Upper lobe of left lung (tissue), 6 donors: ENCODE data around the gene GCC2. TPM values are rescaled to one million over a fixed set of nuclear protein-coding genes. Genes with fewer than 3 reads are reported as not detected.
A peak's percentile ranks its signal among the peaks of the same experiment; 100 is the strongest.

Experiments
- ATAC-seq, 2 donors: fragments of 200-7000 bp; cut with Tn5 transposase; one replicate each; pipeline ENCODE4 v1.9.1; 2022; ENCODE audit warnings: mild to moderate bottlenecking in 2 of 2, moderate library complexity in 2 of 2; ENCODE audit not compliant: low FRiP score in 2 of 2
- DNase-seq, 2 donors: peaks; one replicate each; pipeline ENCODE4 v3.0.0-alpha.2; 2019 to 2020
- H3K27ac ChIP-seq, 4 donors: fragments of 200-600 bp; sonication (generic); one replicate each; pipeline ENCODE4 v1.5.1; 2016 to 2019
- H3K27me3 ChIP-seq, 4 donors: fragments of 200-600 bp; sonication (generic); one replicate each; pipeline ENCODE4 v1.5.1; 2017 to 2019
- H3K36me3 ChIP-seq, 4 donors: fragments of 200-600 bp; sonication (generic); one replicate each; pipeline ENCODE4 v1.5.1; 2016 to 2019
- H3K4me1 ChIP-seq, 4 donors: fragments of 200-600 bp; sonication (generic); one replicate each; pipeline ENCODE4 v1.5.1; 2018 to 2019
- H3K4me3 ChIP-seq, 4 donors: fragments of 200-600 bp; sonication (generic); one replicate each; pipeline ENCODE4 v1.5.1; 2017 to 2019; ENCODE audit warnings: mild to moderate bottlenecking in 2 of 4, moderate library complexity in 1 of 4
- H3K9me3 ChIP-seq, 4 donors: fragments of 200-600 bp; sonication (generic); one replicate each; pipeline ENCODE4 v1.5.1; 2018 to 2019
- EP300 ChIP-seq, 4 donors: sonication (generic); formaldehyde crosslinking; IDR thresholded peaks; one replicate each; pipeline ENCODE4 v1.5.1; 2017; ENCODE audit warnings: antibody characterized with exemption in 4 of 4, control low read depth in 2 of 4
- POLR2A ChIP-seq, 4 donors: fragments of 450-650 bp; IDR thresholded peaks; one replicate each; pipeline ENCODE4 v1.5.1; 2016 to 2017; ENCODE audit warnings: antibody characterized with exemption in 4 of 4, mild to moderate bottlenecking in 2 of 4
- POLR2AphosphoS5 ChIP-seq, 2 donors: sonication (generic); formaldehyde crosslinking; IDR thresholded peaks; one replicate each; pipeline ENCODE4 v1.5.1; 2017; ENCODE audit warnings: antibody characterized with exemption in 2 of 2
- WGBS, 2 donors: methylation state at CpG; one replicate each; pipeline ENCODE4 v1.1.5; 2017 to 2018; 5-methylcytosine and 5-hydroxymethylcytosine counted together
- total RNA-seq, 6 donors: library from RNA; depleted of rRNA in 4 of 6; stranded (reverse); fragments of >200 nt in 4 of 6; gene quantifications; one replicate each; pipeline versions ENCODE4 v1.1.0 to v1.2.1, GENCODE V29; 2016 to 2021
- TF ChIP-seq, protein P1 (sequence below), 6 experiments: fragments of 450-650 bp in 4 of 6; fragments of 200-600 bp in 2 of 6; sonication (generic) in 2 of 6; IDR thresholded peaks; one replicate each; pipeline ENCODE4 v1.5.1; 2016 to 2019; ENCODE audit warnings: antibody characterized with exemption in 6 of 6
- donor health status: DM: no; HTN: no; CAD: no; lungs with moderate emphysema.
- donor health status: DM: no; HTN: yes; CAD: no; lungs with severe emphysema.

The GCC2 gene
- total RNA-seq, 6 donors from 2014 or later, result 30.7 to 96.4 (median 37.8) TPM

DNA sequence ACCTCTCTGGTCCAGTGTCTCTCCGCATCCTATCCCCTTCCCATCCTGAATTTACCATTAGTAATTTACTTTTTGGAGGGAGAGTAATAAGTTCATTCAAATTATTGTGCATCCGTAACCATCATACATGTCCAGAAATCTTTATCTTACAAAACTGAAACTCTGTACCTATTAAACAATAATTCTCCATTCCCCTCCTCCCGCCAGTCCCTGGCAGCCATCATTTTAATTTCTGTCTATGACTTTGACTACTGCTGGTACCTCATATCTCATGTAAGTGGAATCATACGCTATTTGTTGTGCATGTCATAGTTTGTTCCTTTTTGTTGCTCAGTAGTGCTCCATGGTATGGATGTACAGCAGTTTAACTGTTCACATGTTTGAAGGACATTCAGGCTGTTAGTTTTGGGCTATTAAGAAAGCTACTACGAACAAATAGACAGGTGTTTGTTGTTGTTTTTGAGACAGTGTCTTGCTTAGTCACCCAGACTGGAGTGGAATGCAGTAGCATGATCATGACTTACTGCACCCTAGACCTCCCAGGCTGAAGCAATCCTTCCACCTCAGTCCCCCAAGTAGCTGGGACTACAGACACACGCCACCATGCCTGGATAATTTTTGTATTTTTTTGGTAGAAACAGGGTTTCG is 87.3 kb downstream of the GCC2 start:
- TF ChIP-seq POLR2AphosphoS5 (IDR thresholded peaks at IDR 0.05) (peak in 1 of 2 donors; percentile 16), POLR2A (IDR thresholded peaks at IDR 0.05) (no peak), EP300 (IDR thresholded peaks at IDR 0.05) (no peak)
- TF ChIP-seq, protein P1, sequence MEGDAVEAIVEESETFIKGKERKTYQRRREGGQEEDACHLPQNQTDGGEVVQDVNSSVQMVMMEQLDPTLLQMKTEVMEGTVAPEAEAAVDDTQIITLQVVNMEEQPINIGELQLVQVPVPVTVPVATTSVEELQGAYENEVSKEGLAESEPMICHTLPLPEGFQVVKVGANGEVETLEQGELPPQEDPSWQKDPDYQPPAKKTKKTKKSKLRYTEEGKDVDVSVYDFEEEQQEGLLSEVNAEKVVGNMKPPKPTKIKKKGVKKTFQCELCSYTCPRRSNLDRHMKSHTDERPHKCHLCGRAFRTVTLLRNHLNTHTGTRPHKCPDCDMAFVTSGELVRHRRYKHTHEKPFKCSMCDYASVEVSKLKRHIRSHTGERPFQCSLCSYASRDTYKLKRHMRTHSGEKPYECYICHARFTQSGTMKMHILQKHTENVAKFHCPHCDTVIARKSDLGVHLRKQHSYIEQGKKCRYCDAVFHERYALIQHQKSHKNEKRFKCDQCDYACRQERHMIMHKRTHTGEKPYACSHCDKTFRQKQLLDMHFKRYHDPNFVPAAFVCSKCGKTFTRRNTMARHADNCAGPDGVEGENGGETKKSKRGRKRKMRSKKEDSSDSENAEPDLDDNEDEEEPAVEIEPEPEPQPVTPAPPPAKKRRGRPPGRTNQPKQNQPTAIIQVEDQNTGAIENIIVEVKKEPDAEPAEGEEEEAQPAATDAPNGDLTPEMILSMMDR (IDR thresholded peaks at IDR 0.05), result no peak
- H3K36me3 ChIP-seq, result no peaks in the 10 kb centered on the region
- H3K9me3 ChIP-seq, result no peaks in the 10 kb centered on the region
- WGBS, 2 donors, result 86 to 96% methylated on average over 7 of the region's 7 CpGs
- peak overlapping the region in 1 of 4 donors; percentile 54 for H3K4me3 ChIP-seq
- peaks cover 6 to 18% (median 12%) of the 10 kb centered on the region in 4 donors for H3K4me1 ChIP-seq
- H3K27me3 ChIP-seq, result no peaks in the 10 kb centered on the region
- H3K27ac ChIP-seq, result no peak overlapping the region
- ATAC-seq (no peak), DNase-seq (no peak)

DNA sequence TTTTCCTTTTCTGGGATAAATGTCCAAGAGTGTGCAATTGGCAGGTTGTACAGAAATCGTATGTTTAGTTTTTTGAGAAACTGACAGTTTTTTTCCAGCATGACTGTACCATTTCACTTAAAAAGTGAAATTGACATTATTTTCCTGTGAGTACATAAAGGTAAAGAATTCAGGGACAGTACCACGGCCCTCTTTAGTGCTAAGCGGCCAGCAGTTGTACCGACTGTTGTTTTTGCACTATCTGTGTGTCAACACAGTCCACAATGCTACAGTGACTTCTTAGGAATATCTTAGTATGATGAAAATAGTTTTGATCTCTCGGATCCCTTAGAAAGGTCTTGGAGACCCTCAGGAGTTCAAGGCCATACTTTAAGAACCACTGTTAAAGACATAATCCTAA is 87.9 kb downstream of the GCC2 start:
- peaks cover 6 to 18% (median 12%) of the 10 kb centered on the region in 4 donors for H3K4me1 ChIP-seq
- TF ChIP-seq POLR2AphosphoS5 (IDR thresholded peaks at IDR 0.05), result no peak
- TF ChIP-seq POLR2A (IDR thresholded peaks at IDR 0.05), result no peak
- DNase-seq (no peak), ATAC-seq (no peak)
- WGBS, 2 donors, result 84 to 94% methylated on average over 5 of the region's 5 CpGs
- H3K36me3 ChIP-seq, result no peaks in the 10 kb centered on the region
- no peaks in the 10 kb centered on the region for H3K27me3 ChIP-seq
- no peak overlapping the region for H3K4me3 ChIP-seq
- no peak overlapping the region for H3K27ac ChIP-seq
- H3K9me3 ChIP-seq, result no peaks in the 10 kb centered on the region

DNA sequence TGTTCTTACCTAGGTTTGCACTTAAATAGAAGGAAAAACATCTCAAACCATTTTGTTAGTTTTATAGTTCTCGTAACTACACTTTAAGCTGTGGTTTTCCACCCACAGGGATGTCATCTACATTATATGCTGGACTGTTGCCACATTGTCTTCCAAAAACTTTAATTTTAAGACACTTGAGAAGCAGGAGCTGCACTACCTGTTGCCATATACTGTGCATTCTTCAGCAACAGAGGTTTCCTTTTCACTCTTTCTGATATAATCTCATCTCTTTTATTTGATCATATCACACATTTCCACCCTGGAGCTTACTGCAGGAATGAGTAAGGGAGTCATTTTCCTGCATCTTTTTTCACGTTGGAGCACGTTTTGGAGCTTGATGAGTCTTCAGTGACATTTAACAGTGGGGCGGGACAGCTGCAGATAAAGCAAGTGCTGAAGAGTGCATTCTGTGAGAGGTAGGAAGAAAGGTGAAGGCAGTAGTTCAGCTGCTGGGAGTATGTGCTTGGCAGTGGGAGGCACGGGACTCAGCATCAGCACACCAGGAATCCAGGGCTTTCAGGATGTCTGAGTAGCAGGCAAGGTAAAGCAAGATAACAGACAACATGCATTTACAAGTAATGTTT is 89.1 kb downstream of the GCC2 start:
- no peak overlapping the region for H3K4me3 ChIP-seq
- WGBS, 2 donors, result 57 to 66% methylated on average over 5 of the region's 5 CpGs
- peaks cover 6 to 18% (median 12%) of the 10 kb centered on the region in 4 donors for H3K4me1 ChIP-seq
- no peak overlapping the region for H3K27ac ChIP-seq
- no peaks in the 10 kb centered on the region for H3K36me3 ChIP-seq
- ATAC-seq (no peak), DNase-seq (no peak)
- no peak for TF ChIP-seq EP300 (IDR thresholded peaks at IDR 0.05)
- TF ChIP-seq, protein P1 (IDR thresholded peaks at IDR 0.05), result no peak
- TF ChIP-seq POLR2A (IDR thresholded peaks at IDR 0.05), result no peak
- no peak for TF ChIP-seq POLR2AphosphoS5 (IDR thresholded peaks at IDR 0.05)
- H3K9me3 ChIP-seq, result no peaks in the 10 kb centered on the region
- no peaks in the 10 kb centered on the region for H3K27me3 ChIP-seq

DNA sequence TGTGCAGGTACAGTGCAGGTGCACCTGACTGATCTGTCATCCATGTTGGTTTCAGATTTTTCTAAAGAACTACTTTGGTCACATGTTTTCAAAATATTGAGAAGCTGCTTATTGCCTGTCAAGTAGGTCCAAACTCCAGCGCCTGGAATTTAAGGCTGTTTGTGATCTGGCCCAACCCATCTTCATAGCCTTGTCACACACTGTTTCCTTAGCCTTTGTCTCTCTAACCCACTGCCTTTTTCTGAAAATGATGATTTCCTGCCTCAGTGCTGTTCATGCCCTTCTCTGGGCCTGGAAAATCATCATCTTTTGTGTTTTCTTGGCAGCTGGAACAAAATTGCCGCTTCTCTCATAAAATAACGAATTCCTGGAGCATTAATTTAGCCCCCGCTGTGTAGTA is 92.4 kb downstream of the GCC2 start:
- Histone ChIP-seq H3K36me3 (no peaks in the 10 kb centered on the region), H3K4me3 (no peak overlapping the region), H3K27ac (peak overlapping the region in 1 of 4 donors; percentile 8), H3K4me1 (peaks cover 0 to 9% (median 3%) of the 10 kb centered on the region in 4 donors), H3K27me3 (no peaks in the 10 kb centered on the region), H3K9me3 (no peaks in the 10 kb centered on the region)
- WGBS, 2 donors, result 83 to 92% methylated on average over 4 of the region's 4 CpGs
- no peak for DNase-seq
- TF ChIP-seq EP300 (IDR thresholded peaks at IDR 0.05) (no peak), POLR2AphosphoS5 (IDR thresholded peaks at IDR 0.05) (no peak), POLR2A (IDR thresholded peaks at IDR 0.05) (no peak)
- ATAC-seq, result no peak

DNA sequence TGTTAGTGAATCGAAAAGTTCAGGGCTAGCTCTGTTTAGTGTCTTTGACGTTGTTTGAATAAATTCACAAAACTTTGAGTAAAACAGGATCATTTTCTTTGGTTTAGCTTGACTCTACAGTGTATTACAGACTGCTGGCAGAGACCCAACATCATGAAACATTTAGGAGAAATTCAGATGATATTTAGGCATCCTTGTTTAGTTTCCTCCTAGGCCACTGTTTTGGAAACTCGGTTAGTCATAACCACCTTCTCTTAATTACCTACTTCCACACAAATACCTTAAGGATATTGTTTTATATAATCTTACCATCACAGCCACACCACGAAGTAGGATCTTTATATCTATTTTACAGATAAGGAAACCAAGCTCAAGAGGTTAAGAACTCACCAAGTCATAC is 93.1 kb downstream of the GCC2 start:
- H3K4me1 ChIP-seq, result peaks cover 0 to 9% (median 1%) of the 10 kb centered on the region in 4 donors
- DNase-seq (no peak), ATAC-seq (peak in 1 of 2 donors; percentile 32)
- H3K9me3 ChIP-seq, result no peaks in the 10 kb centered on the region
- H3K4me3 ChIP-seq, result no peak overlapping the region
- WGBS, 2 donors, result 69 to 72% methylated on average over 4 of the region's 4 CpGs
- H3K27ac ChIP-seq, result peak overlapping the region in 1 of 4 donors; percentile 8
- H3K36me3 ChIP-seq, result no peaks in the 10 kb centered on the region
- H3K27me3 ChIP-seq, result no peaks in the 10 kb centered on the region
- no peak for TF ChIP-seq EP300 (IDR thresholded peaks at IDR 0.05)
- no peak for TF ChIP-seq POLR2A (IDR thresholded peaks at IDR 0.05)
- no peak for TF ChIP-seq POLR2AphosphoS5 (IDR thresholded peaks at IDR 0.05)
- TF ChIP-seq, protein P1 (IDR thresholded peaks at IDR 0.05), result no peak
